HG03135 (cell line): ENCODE data around the gene ZBTB48.
"Not testable (repeated sequence)": the region's sequence is repeated elsewhere in the genome, so short reads cannot be mapped to it uniquely, and the experiment has no call there.

Experiments
- ATAC-seq: cut with Tn5 transposase; IDR thresholded peaks from one replicate; pipeline ENCODE4 v1.9.1; 2021; ENCODE audit warnings: mild to moderate bottlenecking, moderate library complexity; ENCODE audit not compliant: unreplicated experiment

The ZBTB48 gene

GRCh38 chr1:6631058-6631457, 51.3 kb downstream of the ZBTB48 start:
- no peak for ATAC-seq

GRCh38 chr1:6632588-6633514, 53.1 kb downstream of the ZBTB48 start:
- no peak for ATAC-seq

- ATAC-seq: no peak
These were observed 54.7 kb downstream of the ZBTB48 start for GRCh38 chr1:6634371-6635052.

GRCh38 chr1:6635161-6635909, 55.5 kb downstream of the ZBTB48 start:
- ATAC-seq: no peak

- no peak for ATAC-seq
These were observed 56.3 kb downstream of the ZBTB48 start for GRCh38 chr1:6635910-6636760.

GRCh38 chr1:6636778-6637177, 57.0 kb downstream of the ZBTB48 start:
- ATAC-seq: not testable (repeated sequence)

GRCh38 chr1:6637770-6638169, 58.0 kb downstream of the ZBTB48 start:
- no peak for ATAC-seq

- no peak for ATAC-seq
These were observed 58.4 kb downstream of the ZBTB48 start for GRCh38 chr1:6638226-6638625.
